DOHH2 (cell line): ENCODE results near the gene CARNS1.

Experiments used
- H3F3A ChIP-seq: fragments of 200-600 bp; sonication (generic), shearing (Covaris generic); 2 replicates; pipeline ENCODE4 v1.6.0; 2016; ENCODE audit warnings: antibody characterized with exemption, mild to moderate bottlenecking; ENCODE audit not compliant: control insufficient read depth, insufficient read depth
- H3K27ac ChIP-seq: fragments of 200-600 bp; sonication (generic); 2 replicates; pipeline ENCODE4 v1.5.1; 2014; ENCODE audit warnings: low read depth, mild to moderate bottlenecking, low read length, moderate library complexity
- H3K27me3 ChIP-seq: fragments of 200-600 bp; sonication (generic); 2 replicates; pipeline ENCODE4 v1.6.1; 2014; ENCODE audit warnings: mild to moderate bottlenecking, low read length, mixed read lengths; ENCODE audit not compliant: control insufficient read depth
- H3K36me3 ChIP-seq: fragments of 200-600 bp; sonication (generic); 2 replicates; pipeline ENCODE4 v1.6.1; 2014; ENCODE audit warnings: mild to moderate bottlenecking, low read length, moderate library complexity, mixed read lengths; ENCODE audit not compliant: control insufficient read depth
- H3K4me1 ChIP-seq: fragments of 200-600 bp; sonication (generic); 2 replicates; pipeline ENCODE4 v1.6.1; 2014; ENCODE audit warnings: mild to moderate bottlenecking, low read length, mixed read lengths; ENCODE audit not compliant: control insufficient read depth
- H3K4me2 ChIP-seq: fragments of 200-600 bp; sonication (generic); 2 replicates; pipeline ENCODE4 v1.6.0; 2014; ENCODE audit warnings: mild to moderate bottlenecking, low read length, moderate library complexity
- H3K4me3 ChIP-seq: fragments of 200-600 bp; sonication (generic); 2 replicates; pipeline ENCODE4 v1.5.1; 2014; ENCODE audit warnings: mild to moderate bottlenecking, low read length, mixed read lengths
- H3K79me2 ChIP-seq: fragments of 200-600 bp; sonication (generic); 2 replicates; pipeline ENCODE4 v1.6.1; 2014; ENCODE audit warnings: mild to moderate bottlenecking, low read length, mixed read lengths; ENCODE audit not compliant: control insufficient read depth
- H3K9me2 ChIP-seq: fragments of 200-600 bp; sonication (generic); replicated peaks from 2 replicates; pipeline ENCODE4 v1.6.1; 2014; ENCODE audit warnings: mild to moderate bottlenecking, low read length, mixed read lengths; ENCODE audit not compliant: control insufficient read depth
- H3K9me3 ChIP-seq: fragments of 200-600 bp; sonication (generic); 2 replicates; pipeline ENCODE4 v1.6.1; 2014; ENCODE audit warnings: antibody characterized with exemption, low read length, mixed read lengths; ENCODE audit not compliant: control insufficient read depth, insufficient read depth
- H4K20me1 ChIP-seq: fragments of 200-600 bp; sonication (generic); 2 replicates; pipeline ENCODE4 v1.6.0; 2014; ENCODE audit warnings: low read depth, mild to moderate bottlenecking, antibody characterized with exemption, low read length, moderate library complexity; ENCODE audit not compliant: control insufficient read depth, insufficient read depth
- EZH2phosphoT487 ChIP-seq: fragments of 200-600 bp; sonication (generic); IDR thresholded peaks from 2 replicates; pipeline ENCODE4 v1.6.1; 2017; ENCODE audit warnings: borderline replicate concordance, mild to moderate bottlenecking, antibody characterized with exemption, low read length, moderate library complexity, mixed read lengths
- TF ChIP-seq, protein P1 (sequence below): fragments of 200-600 bp; sonication (generic); IDR thresholded peaks from one replicate; pipeline ENCODE4 v1.5.1; 2014; ENCODE audit warnings: antibody characterized with exemption, mild to moderate bottlenecking, low read depth, low read length; ENCODE audit not compliant: poor library complexity, severe bottlenecking

The CARNS1 gene

DNA sequence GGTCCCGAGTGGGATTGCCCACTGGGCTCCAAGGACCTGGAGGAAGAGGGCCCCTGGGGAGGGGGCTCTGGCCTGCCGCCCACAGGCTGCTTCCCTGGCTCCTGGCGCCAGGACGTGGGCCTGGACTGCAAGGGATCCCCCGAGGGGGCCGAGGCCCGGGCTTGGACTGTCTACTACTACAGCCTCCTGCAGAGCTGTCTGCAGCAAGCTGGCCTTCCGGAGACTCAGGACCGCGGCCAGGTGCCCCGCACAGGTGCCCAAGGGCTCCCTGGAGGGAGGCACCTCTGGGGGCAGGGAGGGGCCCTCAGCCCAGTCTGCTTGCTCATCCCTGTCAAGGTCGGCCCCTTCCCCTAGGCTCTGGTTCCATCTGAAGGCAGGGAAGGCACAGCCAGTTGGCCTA is 1.9 kb downstream of the CARNS1 start:
- Histone ChIP-seq H3K4me3 (no peak overlapping the region), H3K4me1 (peaks cover 68% of the 10 kb centered on the region), H3K9me3 (no peaks in the 10 kb centered on the region), H3F3A (peaks cover 3% of the 10 kb centered on the region; the same call in 1 of the 2 replicates), H3K27ac (no peak overlapping the region), H3K79me2 (no peaks in the 10 kb centered on the region), H3K27me3 (peaks cover 6% of the 10 kb centered on the region), H4K20me1 (no peaks in the 10 kb centered on the region), H3K4me2 (peak overlapping the region; percentile 31), H3K36me3 (no peaks in the 10 kb centered on the region), H3K9me2 (no peaks in the 10 kb centered on the region)
- TF ChIP-seq, protein P1, sequence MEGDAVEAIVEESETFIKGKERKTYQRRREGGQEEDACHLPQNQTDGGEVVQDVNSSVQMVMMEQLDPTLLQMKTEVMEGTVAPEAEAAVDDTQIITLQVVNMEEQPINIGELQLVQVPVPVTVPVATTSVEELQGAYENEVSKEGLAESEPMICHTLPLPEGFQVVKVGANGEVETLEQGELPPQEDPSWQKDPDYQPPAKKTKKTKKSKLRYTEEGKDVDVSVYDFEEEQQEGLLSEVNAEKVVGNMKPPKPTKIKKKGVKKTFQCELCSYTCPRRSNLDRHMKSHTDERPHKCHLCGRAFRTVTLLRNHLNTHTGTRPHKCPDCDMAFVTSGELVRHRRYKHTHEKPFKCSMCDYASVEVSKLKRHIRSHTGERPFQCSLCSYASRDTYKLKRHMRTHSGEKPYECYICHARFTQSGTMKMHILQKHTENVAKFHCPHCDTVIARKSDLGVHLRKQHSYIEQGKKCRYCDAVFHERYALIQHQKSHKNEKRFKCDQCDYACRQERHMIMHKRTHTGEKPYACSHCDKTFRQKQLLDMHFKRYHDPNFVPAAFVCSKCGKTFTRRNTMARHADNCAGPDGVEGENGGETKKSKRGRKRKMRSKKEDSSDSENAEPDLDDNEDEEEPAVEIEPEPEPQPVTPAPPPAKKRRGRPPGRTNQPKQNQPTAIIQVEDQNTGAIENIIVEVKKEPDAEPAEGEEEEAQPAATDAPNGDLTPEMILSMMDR = no peak
- no peak for TF ChIP-seq EZH2phosphoT487

GRCh38 chr11:67418476-67419281 is 3.2 kb downstream of the CARNS1 start:
- Histone ChIP-seq H3K27ac (no peak overlapping the region), H4K20me1 (no peaks in the 10 kb centered on the region), H3K79me2 (no peaks in the 10 kb centered on the region), H3K27me3 (peaks cover 6% of the 10 kb centered on the region), H3K4me2 (peak overlapping the region; percentile 73), H3K4me3 (peak overlapping the region; percentile 18; the same call in 1 of the 2 replicates), H3K9me3 (no peaks in the 10 kb centered on the region), H3F3A (peaks cover 3% of the 10 kb centered on the region; the same call in 1 of the 2 replicates), H3K9me2 (no peaks in the 10 kb centered on the region), H3K36me3 (no peaks in the 10 kb centered on the region), H3K4me1 (peaks cover 58% of the 10 kb centered on the region)
- TF ChIP-seq EZH2phosphoT487 = no peak
- TF ChIP-seq, protein P1 = no peak

- H3K79me2 ChIP-seq = no peaks in the 10 kb centered on the region
- no peaks in the 10 kb centered on the region for H3K36me3 ChIP-seq
- H4K20me1 ChIP-seq = no peaks in the 10 kb centered on the region
- H3K9me2 ChIP-seq = no peaks in the 10 kb centered on the region
- H3K9me3 ChIP-seq = no peaks in the 10 kb centered on the region
- peak overlapping the region; percentile 73 for H3K4me2 ChIP-seq
- peaks cover 58% of the 10 kb centered on the region for H3K4me1 ChIP-seq
- peaks cover 3% of the 10 kb centered on the region; the same call in 1 of the 2 replicates for H3F3A ChIP-seq
- H3K4me3 ChIP-seq = peak overlapping the region; percentile 18; the same call in 1 of the 2 replicates
- H3K27ac ChIP-seq = no peak overlapping the region
- TF ChIP-seq, protein P1 = no peak
- no peak for TF ChIP-seq EZH2phosphoT487
- peaks cover 6% of the 10 kb centered on the region for H3K27me3 ChIP-seq
Measured at GRCh38 chr11:67419325-67420049, 4.0 kb downstream of the CARNS1 start.
